Right ventricle myocardium superior (tissue), 1 donor: Measurements from ENCODE around the gene SLC25A45. TPM values are rescaled to one million over a fixed set of nuclear protein-coding genes. Genes with fewer than 3 reads are reported as not detected.

ENCODE experiments used
- ATAC-seq: fragments of 200-7000 bp; cut with Tn5 transposase; one replicate; pipeline ENCODE4 v1.9.1; 2020; ENCODE audit warnings: mild to moderate bottlenecking; ENCODE audit not compliant: poor library complexity
- DNase-seq: peaks from one replicate; pipeline ENCODE4 v3.0.0-alpha.2; 2020
- intact Hi-C: fragments of 100-400 bp; cut with DNase I; formaldehyde crosslinking; loops from one replicate; pipeline ENCODE4 v1.11.2; 2022
- total RNA-seq: library from RNA; stranded (reverse); fragmentation: NEBNext Ultra II Directional; extraction: Animal tissue kit (Norgen Biotek cat#: 25700); gene quantifications from one replicate; pipeline ENCODE4 v1.2.1, GENCODE V29; 2021
- donor health status: DM: no; HTN: yes; CAD: no; lungs with severe emphysema.

Gene SLC25A45
- total RNA-seq, 1 donor from 2014 or later, result 5.3 TPM

- intact Hi-C loops, result no loop called here
- peak; percentile 25 for ATAC-seq
- peak; percentile 96 for DNase-seq
These were observed 40.4 kb upstream of the SLC25A45 start, which contains the start of gene NEAT1 for GRCh38 chr11:65422633-65423515. NEAT1 (plus strand) TSS chr11:65422798.

- DNase-seq, result peak; percentile 99
- intact Hi-C loops, result no loop called here
These were observed 39.6 kb upstream of the SLC25A45 start for GRCh38 chr11:65421794-65422632.

GRCh38 chr11:65420979-65421793 lies 38.7 kb upstream of the SLC25A45 start:
- ATAC-seq (peak; percentile 47), DNase-seq (peak; percentile 94)
- intact Hi-C loops, result no loop called here

More at GRCh38 chr11:65421794-65422632, 39.6 kb upstream of the SLC25A45 start:
- peak; percentile 50 for ATAC-seq

GRCh38 chr11:65420506-65420905 lies 38.1 kb upstream of the SLC25A45 start:
- intact Hi-C loops, result no loop called here

GRCh38 chr11:65419772-65420481 lies 37.5 kb upstream of the SLC25A45 start:
- ATAC-seq (peak; percentile 38), DNase-seq (peak; percentile 95)
- intact Hi-C loops, result loop anchor here (2.0 to 5.0 kb wide), 2 partner anchors 38 to 77 kb away; partner anchors contain the start of gene SLC25A45

More at GRCh38 chr11:65420506-65420905, 38.1 kb upstream of the SLC25A45 start:
- DNase-seq (peak; percentile 30), ATAC-seq (no peak)

- ATAC-seq (no peak), DNase-seq (peak; percentile 53)
- intact Hi-C loops, result loop anchor here (2.0 to 5.0 kb wide), 2 partner anchors 37 to 77 kb away; partner anchors contain the start of gene SLC25A45
These were observed 37.0 kb upstream of the SLC25A45 start for GRCh38 chr11:65419460-65419771.

GRCh38 chr11:65418681-65419459 lies 36.4 kb upstream of the SLC25A45 start:
- peak; percentile 44 for ATAC-seq
- DNase-seq, result peak; percentile 99
- intact Hi-C loops, result loop anchor here (2.0 to 5.0 kb wide), 2 partner anchors 37 to 78 kb away; partner anchors contain the start of gene SLC25A45

GRCh38 chr11:65418431-65418680 lies 35.9 kb upstream of the SLC25A45 start:
- intact Hi-C loops, result loop anchor here (2.0 to 5.0 kb wide), 2 partner anchors 36 to 78 kb away; partner anchors contain the start of gene SLC25A45
- ATAC-seq, result no peak
- DNase-seq, result peak; percentile 84

- intact Hi-C loops, result loop anchor here (2.0 to 5.0 kb wide), 3 partner anchors 36 to 93 kb away; partner anchors contain the start of gene SLC25A45
These were observed 35.4 kb upstream of the SLC25A45 start for GRCh38 chr11:65417702-65418430.

GRCh38 chr11:65416841-65417701 lies 34.6 kb upstream of the SLC25A45 start:
- ATAC-seq (no peak), DNase-seq (peak; percentile 68)
- intact Hi-C loops, result loop anchor here (2.0 to 5.0 kb wide), 2 partner anchors 35 to 94 kb away; partner anchors contain the start of gene SLC25A45

More at GRCh38 chr11:65417702-65418430, 35.4 kb upstream of the SLC25A45 start:
- ATAC-seq (peak; percentile 13), DNase-seq (peak; percentile 69)

GRCh38 chr11:65416341-65416824 lies 33.9 kb upstream of the SLC25A45 start:
- ATAC-seq (peak; percentile 45), DNase-seq (peak; percentile 96)
- intact Hi-C loops, result loop anchor here (2.0 to 5.0 kb wide), 2 partner anchors 34 to 94 kb away; partner anchors contain the start of gene SLC25A45

GRCh38 chr11:65415499-65416340 lies 33.3 kb upstream of the SLC25A45 start:
- DNase-seq (peak; percentile 39), ATAC-seq (no peak)
- intact Hi-C loops, result loop anchor here (2.0 to 5.0 kb wide), 2 partner anchors 33 to 95 kb away; partner anchors contain the start of gene SLC25A45

GRCh38 chr11:65414776-65415498 lies 32.5 kb upstream of the SLC25A45 start:
- intact Hi-C loops, result loop anchor here (5.0 kb wide), 1 partner anchor 33 kb away; the partner anchor contains the start of gene SLC25A45
- ATAC-seq (no peak), DNase-seq (peak; percentile 34)
